ENCODE results near the gene SLC17A8. TPM values are rescaled to one million over a fixed set of nuclear protein-coding genes. Genes with fewer than 3 reads are reported as not detected.
A peak's percentile ranks its signal among the peaks of the same experiment; 100 is the strongest.

The SLC17A8 gene
- polyA plus RNA-seq, 12 donors, result 0.09 to 2.0 (median 0.30) TPM; not detected in 2

DNA sequence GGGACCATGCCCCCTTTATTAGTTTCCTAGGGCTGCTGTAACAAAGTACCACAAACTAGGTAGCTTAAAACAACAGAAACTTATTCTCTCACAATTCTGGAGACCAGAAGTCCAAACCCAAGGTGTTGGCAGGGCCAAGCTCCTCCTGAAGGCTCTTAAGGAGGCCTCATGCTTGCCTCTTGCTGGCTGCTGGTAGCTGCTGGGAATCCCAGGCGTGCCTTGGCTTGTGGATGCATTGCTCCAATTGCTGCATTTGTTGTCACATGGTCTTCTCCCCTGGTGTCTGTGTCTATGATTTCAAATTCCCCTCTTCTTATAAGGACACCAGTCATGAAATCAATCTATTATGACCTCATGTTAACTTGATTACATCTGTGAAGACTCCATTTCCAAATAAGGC is 11.2 kb downstream of the SLC17A8 start:
- no peak for DNase-seq

DNA sequence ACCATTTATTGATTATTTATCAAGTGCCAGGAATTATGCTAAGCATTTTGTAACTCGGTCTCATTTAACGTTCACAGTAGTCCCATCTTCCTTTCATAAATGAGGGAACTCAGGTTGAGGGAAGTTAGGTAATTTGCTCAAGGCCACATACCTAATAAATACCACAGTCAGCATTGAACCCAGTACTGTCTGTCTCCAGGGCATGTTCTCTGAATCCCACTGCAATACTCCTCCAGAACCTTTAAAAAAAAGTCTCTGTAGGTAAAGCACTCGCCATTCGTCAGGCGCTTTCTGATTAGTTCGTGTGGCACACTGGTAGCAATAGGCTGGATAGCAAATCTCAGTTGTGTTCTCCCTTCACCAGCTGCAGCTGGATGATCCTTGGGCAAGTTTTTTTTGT is 14.3 kb downstream of the SLC17A8 start:
- DNase-seq, result no peak

DNA sequence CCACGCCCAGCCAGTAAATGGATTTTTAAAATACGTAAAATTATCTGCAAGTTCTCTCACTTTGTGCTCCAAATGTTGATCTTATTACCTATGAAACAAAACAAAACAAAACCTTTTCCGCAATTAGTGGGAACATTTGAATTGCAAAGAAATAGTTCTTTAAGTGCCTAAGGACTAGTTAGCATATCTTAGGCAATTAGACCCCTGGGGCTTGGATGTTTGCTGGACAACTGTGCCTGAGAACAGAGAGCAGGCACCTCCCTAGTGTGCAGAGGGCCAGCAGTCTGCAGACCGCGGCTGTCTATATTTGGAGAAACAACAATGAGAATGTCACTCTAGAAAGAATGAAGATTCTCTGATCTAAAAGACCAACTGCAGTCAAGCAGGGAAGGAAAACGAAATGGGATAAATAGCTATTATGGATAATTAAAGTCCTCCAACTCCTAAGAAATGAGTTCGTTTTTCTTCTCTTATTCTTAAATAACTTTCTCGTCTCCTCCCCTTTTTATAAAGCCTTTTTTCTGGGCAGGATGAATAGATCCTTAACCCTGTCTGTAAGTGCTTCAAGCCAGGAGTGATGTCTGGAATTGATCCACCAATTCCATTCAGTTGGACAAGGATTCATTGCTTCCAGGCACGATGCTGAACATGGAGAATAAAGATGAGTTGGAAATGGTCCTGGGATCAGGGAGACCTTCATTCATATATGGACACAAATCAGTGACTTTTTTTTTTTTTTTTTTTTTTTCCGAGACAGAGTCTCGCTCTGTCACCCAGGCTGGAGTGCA is 16.2 kb downstream of the SLC17A8 start:
- peak; percentile 9 for DNase-seq

DNA sequence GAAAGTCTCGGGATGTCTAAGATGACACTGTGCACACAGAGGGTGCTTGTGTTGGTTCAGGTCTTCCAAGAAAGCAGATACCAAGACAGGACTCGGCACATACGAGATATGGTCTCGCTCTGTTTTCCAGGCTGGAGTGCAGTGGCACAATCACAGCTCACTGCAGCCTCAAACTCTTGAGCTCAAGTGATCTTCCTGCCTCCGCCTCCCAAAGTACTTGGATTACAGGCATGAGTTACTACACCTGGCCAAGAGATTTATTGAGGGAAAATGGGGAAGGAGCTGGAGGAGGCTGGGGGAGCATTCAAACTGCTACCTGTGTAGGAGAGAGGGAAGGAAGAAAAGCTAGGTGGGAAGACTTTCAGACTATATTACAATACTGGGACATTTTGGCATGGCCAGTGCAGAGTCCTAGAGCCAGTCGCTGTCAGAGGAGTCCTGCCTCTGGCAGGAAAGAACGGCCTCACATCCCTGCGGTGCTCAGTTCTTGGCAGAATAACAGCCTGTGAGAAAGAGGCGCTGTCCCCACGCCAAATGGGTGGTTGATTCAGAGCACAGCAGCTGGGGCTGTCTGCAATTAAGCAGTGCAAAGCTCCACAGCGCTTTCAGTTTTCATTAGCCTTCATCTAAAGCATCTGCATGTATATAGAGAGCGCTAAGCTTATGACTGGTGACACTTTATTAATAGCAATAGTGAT is 18.3 kb downstream of the SLC17A8 start:
- peak; percentile 79 for DNase-seq

DNA sequence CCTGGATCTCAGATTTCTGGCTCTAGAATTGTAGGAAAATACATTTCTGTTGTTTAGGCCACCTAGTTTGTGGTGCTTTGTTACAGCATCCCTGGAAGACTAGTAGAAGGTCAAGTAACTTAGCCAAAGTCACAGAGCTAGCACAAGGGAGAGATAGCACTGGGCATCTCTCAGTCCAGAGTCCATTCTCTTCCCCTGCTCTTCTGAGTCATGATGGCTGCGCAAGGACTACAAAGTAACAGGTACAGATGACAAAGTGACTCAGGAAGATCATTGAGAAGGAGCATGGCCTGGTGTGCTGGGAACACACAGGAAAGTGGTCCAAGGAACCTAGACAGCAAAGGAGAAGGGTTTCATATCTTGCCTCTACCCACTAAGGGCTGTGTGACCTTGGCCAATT is 19.3 kb downstream of the SLC17A8 start:
- DNase-seq, result no peak

DNA sequence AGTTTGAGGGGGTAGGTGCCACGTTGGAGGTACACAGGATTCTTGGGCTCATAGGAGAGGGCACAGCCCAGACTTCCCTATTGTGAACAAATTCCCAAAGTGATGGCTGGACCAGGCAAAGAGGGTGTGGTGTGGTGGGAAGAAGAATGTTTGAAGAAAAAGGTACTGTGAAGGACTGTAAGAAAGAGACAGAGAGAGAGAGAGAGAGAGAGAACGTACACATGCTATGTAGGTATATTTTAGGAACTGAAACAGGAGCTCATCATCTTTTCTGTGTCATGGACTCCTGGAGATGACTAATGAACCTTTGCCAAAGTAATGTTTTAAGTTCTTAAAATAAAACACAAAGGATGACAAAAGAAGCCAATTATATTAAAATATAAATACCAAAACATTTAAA is 24.5 kb downstream of the SLC17A8 start:
- DNase-seq, result no peak

DNA sequence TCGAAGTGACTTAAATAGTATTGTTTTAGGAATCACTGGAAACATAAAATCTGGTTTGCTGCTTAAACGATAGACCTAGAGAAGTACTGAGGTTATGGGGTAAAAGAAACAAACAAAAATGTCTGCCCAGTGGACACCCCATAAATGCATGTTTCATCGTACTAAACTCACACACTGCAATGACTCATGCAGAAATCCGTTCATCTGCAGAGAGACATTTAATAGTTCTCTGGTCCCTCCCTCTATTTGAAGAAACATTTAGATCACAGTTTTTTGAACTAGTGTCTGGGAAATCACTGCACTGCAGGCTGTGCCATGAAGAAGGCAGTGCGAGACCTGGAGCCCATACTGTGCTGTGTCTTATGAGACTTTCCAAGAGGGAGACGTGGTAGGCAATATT is 25.5 kb downstream of the SLC17A8 start:
- no peak for DNase-seq

DNA sequence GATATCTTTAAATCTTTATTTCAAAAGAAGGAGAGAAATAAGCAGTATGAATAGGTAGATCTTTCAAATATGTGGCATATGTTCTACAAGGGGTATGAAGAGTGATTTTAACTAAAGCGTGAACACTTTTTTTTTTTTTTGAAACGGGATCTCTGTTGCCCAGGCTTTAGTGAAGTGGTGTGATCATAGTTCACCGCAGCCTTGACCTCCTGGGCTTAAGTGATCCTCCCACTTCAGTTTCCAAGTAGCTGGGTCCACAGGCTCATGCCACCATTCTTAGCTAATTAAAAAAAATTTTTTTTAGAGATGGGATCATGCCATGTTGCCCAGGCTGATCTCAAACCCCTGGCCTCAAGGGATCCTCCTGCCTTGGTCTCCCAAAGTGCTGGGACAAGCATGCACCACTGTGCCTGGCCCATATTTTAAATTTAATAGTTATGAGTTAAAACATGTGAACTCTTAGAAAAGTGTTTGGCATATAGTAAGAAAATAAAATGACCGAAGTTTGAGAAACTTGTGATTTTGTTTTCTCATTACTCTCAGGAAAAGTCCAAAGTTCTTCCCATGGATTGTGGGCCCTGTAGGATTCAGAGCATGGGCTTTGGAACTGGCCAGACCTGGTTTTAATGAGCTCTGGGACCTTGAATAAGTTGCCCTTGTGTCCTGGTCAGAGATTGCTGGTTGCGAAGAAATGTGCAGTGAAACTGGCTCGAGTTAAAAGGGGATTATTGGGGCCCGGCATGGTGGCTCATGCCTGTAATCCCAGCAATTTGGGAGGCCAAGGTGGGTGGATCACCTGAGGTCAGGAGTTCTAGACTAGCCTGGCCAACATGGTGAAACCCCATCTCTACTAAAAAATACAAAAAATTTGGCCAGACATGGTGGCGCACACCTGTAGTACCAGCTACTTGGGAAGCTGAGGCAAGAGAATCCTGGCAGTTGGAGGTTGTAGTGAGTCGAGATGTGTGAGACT is 27.0 kb downstream of the SLC17A8 start:
- DNase-seq, result no peak

DNA sequence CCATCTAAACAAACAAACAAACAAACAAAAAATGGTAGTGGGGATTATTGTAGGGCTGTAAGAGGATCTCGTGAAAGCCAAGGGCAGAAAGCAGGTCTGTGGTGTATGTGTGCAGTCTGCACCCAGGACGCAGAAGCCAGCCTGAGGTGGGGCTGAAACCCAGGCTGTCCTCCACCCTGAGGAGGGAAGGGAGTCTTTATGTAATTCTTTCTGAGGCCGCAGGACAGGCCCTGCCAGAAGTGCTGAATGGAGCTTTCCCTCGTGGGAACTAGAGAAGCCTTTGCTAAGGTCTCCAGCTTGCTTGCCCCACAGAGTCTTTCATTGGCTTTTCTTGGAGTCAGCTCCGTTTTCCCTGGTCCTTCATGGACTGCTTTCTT is 27.7 kb downstream of the SLC17A8 start:
- DNase-seq, result no peak

DNA sequence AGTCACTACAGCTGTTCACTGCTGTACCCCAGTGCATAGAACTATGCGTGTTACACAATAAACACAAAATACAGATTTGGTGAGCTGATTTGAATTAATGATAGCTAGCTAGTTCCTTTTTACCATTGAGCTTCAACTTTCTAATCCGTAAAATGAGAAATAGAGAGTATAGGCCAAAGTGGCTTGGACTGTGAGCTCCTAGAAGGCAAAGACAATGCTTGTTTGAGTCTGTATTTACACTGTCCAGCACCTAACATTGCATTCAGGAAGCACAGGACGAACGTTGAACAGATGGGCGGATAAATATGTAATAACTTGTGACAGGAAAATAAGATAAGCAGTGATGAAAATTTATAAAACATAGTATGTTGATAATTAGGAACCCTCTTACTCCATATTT is 31.5 kb downstream of the SLC17A8 start:
- no peak for DNase-seq

DNA sequence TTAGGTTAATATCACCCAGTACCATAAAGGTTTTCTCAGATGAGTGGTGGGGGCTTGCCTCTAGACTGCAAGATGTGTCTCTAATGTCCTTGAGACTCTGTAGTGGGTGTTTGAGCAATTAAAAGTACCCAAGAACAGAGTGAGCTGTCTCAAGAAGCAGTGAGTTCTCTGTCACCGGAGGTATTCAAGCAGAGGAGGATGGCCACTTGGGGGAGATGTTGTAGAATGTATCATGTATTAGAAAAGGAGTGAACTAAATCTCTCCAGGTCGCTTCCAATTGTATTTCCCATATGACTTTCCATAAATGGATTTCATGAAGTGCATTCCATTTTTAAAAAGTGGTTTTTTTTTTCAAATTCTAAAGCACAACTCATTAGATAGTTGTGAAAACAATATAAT is 35.0 kb downstream of the SLC17A8 start:
- no peak for DNase-seq

DNA sequence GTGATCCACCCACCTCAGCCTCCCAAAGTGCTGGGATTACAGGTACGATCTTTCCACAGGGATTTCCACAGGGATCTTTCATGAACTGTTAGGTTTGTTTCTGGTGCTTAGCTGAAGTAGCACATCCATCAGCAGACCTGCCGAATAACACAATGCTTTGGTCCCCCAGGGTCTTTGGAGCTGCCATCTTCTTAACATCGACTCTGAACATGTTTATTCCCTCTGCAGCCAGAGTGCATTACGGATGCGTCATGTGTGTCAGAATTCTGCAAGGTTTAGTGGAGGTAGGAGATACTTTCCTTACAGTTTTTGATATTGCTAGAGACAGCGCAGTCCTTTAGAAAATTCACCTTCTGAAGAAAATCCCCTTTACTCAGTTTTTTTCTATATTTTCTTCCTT is 36.3 kb downstream of the SLC17A8 start:
- no peak for DNase-seq

DNA sequence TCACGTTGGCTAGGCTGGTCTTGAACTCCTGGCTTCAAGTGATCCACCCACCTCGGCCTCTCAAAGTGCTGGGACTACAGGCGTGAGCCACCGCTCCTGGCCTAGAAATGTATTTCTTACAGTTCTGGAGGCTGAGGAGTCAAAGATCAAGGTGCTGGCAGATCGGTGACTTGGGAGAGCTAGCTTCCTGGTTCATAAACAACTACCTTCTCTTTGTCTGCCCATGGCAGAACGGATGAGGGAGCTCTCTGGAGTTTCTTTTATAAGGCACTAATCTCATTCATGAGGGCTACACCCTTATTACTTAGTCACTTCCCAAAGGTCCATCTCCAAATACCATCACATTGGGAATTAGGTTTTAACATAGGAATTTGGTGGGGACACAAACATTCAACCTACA is 38.9 kb downstream of the SLC17A8 start:
- no peak for DNase-seq

DNA sequence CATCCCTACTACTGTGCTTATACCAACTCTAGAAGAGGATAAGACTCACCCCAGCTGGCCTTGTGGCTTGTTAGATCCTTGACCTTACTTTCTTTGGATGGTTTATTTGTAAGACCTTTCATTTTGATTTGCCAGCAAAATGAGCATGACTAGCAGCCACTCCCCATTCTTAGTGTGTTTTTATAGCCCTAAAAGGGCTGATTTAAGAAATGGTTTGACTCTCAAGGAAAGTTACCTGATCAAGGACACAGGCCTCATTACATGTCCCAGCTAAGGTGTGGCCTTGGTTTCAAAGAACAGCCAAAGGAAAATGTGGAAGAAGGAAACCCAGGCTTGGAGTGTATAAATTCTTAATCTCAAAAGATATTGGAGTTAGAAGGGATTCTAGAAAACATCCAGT is 41.4 kb downstream of the SLC17A8 start:
- DNase-seq, result no peak

DNA sequence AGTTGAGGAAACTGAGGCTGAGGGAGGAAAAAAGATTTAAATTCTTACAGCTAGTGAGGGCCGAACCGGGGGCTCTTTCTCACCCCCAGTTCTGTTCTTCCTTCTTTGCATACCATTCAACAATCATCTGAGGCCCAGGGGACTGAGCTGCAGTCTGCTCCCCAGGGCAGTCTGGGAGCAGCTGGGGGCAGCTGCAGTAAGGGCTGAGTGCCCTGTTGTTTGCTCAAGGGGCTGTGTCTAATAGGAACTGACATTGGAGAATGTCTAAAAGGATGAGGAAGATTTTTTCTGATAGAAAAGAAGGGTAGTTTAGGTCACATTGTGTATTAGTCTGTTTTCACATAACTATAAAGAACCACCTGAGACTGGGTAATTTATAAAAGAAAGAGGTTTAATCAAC is 42.2 kb downstream of the SLC17A8 start:
- no peak for DNase-seq

DNA sequence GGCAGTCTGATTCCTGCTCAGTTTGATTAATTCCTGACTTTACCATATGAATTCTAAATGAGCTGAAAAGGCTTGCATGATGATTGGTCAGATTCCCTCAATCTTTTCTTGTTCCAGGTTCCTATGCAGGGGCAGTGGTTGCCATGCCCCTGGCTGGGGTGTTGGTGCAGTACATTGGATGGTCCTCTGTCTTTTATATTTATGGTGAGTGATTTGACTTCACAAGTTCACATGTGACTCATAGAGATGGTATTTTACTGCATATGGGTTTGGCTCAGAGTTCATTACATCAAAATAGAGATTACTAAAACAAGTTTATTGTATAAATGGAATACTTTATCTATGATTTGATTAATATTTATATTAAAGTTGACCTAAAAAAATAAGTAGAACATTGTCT is 44.8 kb downstream of the SLC17A8 start:
- no peak for DNase-seq

DNA sequence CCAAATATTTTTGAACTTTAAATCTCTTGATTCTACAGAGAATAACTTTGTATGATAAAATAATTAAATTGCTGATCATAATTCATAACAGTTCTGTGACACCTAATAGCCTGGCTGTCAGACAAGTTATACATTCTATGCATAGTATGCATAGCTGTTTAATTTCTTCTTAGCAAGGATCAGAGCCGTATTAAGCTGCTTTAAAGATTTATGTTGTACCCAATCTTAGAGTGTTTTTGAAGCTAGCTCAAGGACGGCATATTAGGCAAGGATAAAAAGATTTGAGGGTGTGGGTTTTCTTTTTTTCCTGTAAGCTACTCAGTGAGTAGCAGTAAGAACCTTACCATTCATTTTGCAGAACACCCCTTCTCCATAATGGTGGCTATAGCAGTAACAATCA is 45.9 kb downstream of the SLC17A8 start:
- no peak for DNase-seq

DNA sequence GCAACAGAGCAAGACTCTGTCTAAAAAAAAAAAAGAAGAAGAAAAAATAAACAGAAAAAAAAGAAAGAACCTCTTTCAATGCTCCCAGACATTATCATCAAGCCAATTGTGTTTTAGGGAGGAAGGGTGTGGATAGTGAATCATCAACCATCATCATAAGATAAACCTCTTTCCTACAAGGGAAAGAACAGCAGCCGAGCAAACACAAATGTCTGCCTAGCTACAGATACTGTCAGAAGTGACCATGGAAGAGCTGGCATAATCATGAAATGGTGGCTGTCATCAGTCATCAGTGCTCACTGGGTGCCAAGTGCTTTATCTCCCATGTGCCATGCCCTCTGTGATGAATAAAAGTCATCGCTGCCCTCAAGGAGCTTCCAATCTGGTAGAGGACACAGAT is 46.6 kb downstream of the SLC17A8 start:
- DNase-seq, result no peak

DNA sequence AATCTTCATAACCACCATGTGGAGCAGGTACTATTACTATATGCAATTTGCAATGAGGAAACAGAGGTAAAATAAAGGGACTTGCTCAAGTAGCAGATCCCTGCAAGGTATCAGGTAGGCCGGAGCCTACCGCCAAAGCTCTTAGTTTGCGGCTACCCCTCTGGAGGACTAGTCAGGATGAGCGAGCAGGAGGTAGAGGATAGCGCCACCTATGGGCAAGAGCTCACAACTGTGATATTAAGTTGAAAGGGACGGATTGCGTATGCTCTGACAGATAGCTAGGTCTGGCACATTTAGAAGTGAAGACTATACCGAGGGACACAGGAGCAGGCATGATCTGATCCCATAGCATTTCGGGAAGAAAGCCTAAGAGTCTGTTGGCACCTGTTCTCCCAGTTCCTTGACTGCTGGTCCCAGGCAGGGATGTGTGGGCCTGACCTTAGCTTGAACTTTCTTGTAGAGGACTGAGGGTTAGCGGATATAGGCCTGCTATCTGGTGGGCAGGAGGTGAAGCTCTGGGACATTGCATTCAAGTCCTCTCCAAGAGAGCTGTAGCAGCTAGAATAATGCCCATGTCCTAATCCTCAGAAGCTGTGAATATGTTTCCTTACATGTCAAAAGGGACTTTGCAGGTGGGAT is 48.0 kb downstream of the SLC17A8 start:
- peak; percentile 17 for DNase-seq

DNA sequence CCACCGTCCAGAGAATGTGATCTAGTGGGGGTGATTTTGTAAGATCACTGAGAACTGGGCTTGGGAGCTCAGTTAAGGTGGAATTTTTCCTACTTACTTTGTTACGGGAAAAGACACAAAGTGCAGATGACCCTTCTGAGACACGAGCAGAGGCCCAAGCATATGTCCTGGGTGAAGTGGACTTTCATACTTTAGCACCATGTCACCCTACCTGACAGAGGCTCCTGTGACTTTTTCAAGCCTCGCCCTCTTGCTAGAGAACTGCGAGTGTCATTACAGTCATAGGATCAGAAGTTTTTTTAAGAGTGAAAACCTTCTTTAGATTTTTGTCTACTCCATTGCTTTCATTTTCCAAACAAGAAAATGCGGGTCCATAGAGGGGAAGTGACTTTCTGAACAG is 56.1 kb downstream of the SLC17A8 start:
- no peak for DNase-seq

DNA sequence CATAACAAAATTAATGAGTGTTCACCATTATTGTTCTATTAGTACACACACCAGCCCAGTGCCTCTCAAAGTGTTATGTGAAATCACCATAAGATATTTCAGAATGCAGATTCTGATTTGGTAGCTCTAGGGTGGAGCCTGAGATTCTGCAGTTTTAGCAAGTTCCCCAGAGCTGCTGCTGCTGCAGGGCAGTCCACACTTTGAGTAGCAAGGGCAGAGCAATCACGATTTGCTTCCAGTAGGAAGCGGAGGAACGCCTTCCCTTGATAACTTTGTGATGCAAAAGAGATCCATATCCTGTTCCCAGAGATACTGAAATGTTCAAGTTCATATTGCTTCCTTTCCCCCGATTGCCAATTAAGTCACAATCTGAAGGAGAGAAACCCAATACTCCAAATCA is 57.9 kb downstream of the SLC17A8 start:
- DNase-seq, result no peak

DNA sequence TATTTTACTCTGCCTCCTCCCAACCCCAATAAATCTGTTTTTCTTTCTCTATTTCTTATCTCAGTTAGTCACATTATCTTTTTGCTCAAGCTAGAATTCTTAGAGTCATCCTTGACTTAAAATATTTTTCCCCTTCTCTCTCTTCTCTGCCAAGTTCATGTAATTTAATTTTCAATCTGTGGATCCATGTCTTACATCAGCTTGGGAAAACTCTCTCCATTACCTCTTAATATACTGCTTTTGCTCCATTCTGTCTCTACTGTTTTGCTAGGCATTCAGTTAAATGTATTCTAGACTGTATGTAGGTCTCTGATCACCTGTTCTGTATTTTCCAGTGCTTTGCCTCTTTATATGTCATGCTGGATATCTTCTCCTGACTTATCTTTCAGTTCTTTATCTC is 65.8 kb downstream of the SLC17A8 start:
- DNase-seq, result no peak

Measured in muscle of arm (tissue), 12 donors.